Choroid plexus epithelial cell (primary cell): ENCODE measurements around the gene RUNX1.
A peak's percentile ranks its signal among the peaks of the same experiment; 100 is the strongest.

Experiments
- DNase-seq: peaks from one replicate; pipeline ENCODE4 v3.0.0-alpha.2; 2010; ENCODE audit warnings: low read depth
- H3K4me3 ChIP-seq: 2 replicates; pipeline ENCODE4 v1.5.1; 2011; ENCODE audit warnings: low read depth, mild to moderate bottlenecking, control low read depth, low read length, moderate library complexity
- TF ChIP-seq, protein P1 (sequence below): conservative IDR thresholded peaks from 2 replicates; pipeline ENCODE4 v1.5.1; 2011; ENCODE audit warnings: low read depth, mild to moderate bottlenecking, control low read depth, inconsistent platforms, low read length, moderate library complexity

RUNX1 gene

GRCh38 chr21:34844013-34844923 is 204.8 kb downstream of the RUNX1 start:
- DNase-seq: peak; percentile 89
- no peak overlapping the region for H3K4me3 ChIP-seq

DNA sequence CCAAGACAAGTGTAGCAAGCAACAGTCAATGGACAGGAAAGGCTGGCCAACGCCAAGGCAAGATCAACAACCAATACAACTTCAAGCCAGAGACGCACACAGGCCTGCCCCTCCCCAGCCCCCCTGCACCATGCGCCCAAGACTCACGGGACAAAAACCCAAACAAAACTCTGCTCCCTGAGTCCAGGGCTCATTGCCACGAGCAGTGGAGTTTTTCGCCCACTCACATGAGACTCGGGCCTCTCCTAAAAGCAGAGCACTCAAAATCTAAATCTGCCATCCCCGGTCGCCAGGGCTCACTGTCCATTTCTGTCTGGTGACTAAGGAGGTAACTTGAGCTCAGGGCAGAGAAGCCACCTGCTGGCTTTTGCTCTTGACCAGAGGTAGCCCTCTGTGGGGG is 205.5 kb downstream of the RUNX1 start:
- DNase-seq: peak; percentile 43
- H3K4me3 ChIP-seq: no peak overlapping the region
- TF ChIP-seq, protein P1, sequence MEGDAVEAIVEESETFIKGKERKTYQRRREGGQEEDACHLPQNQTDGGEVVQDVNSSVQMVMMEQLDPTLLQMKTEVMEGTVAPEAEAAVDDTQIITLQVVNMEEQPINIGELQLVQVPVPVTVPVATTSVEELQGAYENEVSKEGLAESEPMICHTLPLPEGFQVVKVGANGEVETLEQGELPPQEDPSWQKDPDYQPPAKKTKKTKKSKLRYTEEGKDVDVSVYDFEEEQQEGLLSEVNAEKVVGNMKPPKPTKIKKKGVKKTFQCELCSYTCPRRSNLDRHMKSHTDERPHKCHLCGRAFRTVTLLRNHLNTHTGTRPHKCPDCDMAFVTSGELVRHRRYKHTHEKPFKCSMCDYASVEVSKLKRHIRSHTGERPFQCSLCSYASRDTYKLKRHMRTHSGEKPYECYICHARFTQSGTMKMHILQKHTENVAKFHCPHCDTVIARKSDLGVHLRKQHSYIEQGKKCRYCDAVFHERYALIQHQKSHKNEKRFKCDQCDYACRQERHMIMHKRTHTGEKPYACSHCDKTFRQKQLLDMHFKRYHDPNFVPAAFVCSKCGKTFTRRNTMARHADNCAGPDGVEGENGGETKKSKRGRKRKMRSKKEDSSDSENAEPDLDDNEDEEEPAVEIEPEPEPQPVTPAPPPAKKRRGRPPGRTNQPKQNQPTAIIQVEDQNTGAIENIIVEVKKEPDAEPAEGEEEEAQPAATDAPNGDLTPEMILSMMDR: no peak

More at GRCh38 chr21:34844013-34844923, 204.8 kb downstream of the RUNX1 start:
- TF ChIP-seq, protein P1: no peak

DNA sequence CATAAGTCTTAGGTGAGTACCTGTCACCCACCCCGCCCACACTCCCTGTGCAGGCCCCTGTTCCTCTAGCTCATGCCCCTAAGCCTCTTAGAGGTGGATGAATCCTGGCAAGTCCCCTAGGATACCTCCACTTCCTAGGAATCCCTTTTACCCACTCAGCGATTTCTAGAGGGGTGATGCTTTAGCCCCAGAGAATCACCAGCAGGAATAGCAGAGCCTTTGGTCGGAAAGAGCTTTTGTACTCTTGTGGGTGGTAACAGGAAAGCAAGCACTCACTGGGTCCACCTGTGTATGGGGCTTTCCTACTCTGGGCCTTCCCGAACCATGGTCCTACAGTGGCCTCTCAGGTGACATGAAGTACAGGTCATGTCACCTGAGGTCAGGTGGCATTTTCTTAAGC is 207.9 kb downstream of the RUNX1 start:
- DNase-seq: no peak
- no peak overlapping the region for H3K4me3 ChIP-seq
- TF ChIP-seq, protein P1: no peak

DNA sequence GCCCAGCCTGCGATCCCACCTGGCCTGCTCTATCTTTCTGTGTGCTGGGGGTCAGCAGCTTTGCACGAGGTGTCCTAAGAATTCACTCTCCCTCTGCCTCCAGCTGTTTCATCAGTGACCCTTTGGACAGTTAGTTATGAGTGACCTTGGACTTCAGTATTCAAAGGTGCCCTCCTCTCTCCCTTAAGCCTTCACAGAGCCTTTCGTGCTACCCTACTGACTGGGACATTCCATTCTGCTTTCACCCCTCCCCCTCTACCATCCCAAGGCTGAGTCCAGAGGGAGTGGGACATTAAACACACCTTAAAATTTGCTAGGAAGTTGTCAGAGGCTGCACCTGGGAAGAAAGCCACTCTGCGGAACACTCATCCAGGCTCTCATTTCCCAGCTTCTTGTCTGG is 208.4 kb downstream of the RUNX1 start:
- no peak for DNase-seq
- TF ChIP-seq, protein P1: no peak
- no peak overlapping the region for H3K4me3 ChIP-seq

- no peak for DNase-seq
- TF ChIP-seq, protein P1: no peak
- H3K4me3 ChIP-seq: peak overlapping the region; percentile 59
Measured at GRCh38 chr21:34838956-34839820, 209.9 kb downstream of the RUNX1 start.

- peak; percentile 53 for DNase-seq
- TF ChIP-seq, protein P1: no peak
- peak overlapping the region; percentile 59 for H3K4me3 ChIP-seq
Measured at GRCh38 chr21:34836933-34837505, 212.1 kb downstream of the RUNX1 start.
